Keratinocyte (primary cell): Measurements from ENCODE around the gene MLLT6. TPM values are rescaled to one million over a fixed set of nuclear protein-coding genes. Genes with fewer than 3 reads are reported as not detected.

ENCODE experiments used
- DNase-seq: peaks from one replicate; pipeline ENCODE4 v3.0.0-alpha.2; 2011; ENCODE audit warnings: low read depth, missing footprints, low spot score
- FAIRE-seq: peaks from 2 replicates; lab custom pipeline; 2011; peaks lifted over from hg19 to GRCh38; lab: Jason Lieb, UNC
- H2AFZ ChIP-seq: 2 replicates; pipeline ENCODE4 v1.6.0; 2012; ENCODE audit warnings: low read length, control low read depth, inconsistent platforms; ENCODE audit not compliant: control insufficient read depth
- H3K27ac ChIP-seq: 2 replicates; pipeline ENCODE4 v1.5.1; 2011; ENCODE audit warnings: low read length; ENCODE audit not compliant: control insufficient read depth, insufficient read depth
- H3K27me3 ChIP-seq: 3 replicates; pipeline ENCODE4 v1.6.0; 2011; ENCODE audit warnings: low read length; ENCODE audit not compliant: control insufficient read depth, insufficient read depth; ENCODE audit errors: extremely low read depth
- H3K36me3 ChIP-seq, 2 experiments: 2 replicates in 1 of 2; 3 replicates in 1 of 2; pipeline ENCODE4 v1.5.1; 2011; ENCODE audit warnings: low read length in 2 of 2, mild to moderate bottlenecking in 1 of 2; ENCODE audit not compliant: control insufficient read depth in 2 of 2, insufficient read depth in 2 of 2; ENCODE audit errors: extremely low read depth in 1 of 2
- H3K4me1 ChIP-seq: 3 replicates; pipeline ENCODE4 v1.5.1; 2011; ENCODE audit warnings: low read length; ENCODE audit not compliant: control insufficient read depth, insufficient read depth; ENCODE audit errors: extremely low read depth
- H3K4me2 ChIP-seq: 3 replicates; pipeline ENCODE4 v1.6.0; 2011; ENCODE audit warnings: low read depth, low read length; ENCODE audit not compliant: control insufficient read depth, insufficient read depth; ENCODE audit errors: extremely low read depth
- H3K4me3 ChIP-seq, 3 experiments: fragments of 200-600 bp in 1 of 3; sonication (generic) in 1 of 3; 2 replicates in 2 of 3; 3 replicates in 1 of 3; pipeline ENCODE4 v1.5.1; 2011 to 2016; ENCODE audit warnings: low read length in 3 of 3, mild to moderate bottlenecking in 3 of 3, control low read depth in 2 of 3, inconsistent platforms in 1 of 3, low read depth in 1 of 3, mixed read lengths in 1 of 3, mixed run types in 1 of 3, moderate library complexity in 1 of 3; ENCODE audit not compliant: control insufficient read depth in 2 of 3, insufficient read depth in 2 of 3; ENCODE audit errors: extremely low read depth in 1 of 3
- H3K79me2 ChIP-seq: 2 replicates; pipeline ENCODE4 v1.6.0; 2012; ENCODE audit warnings: low read length; ENCODE audit not compliant: control insufficient read depth, insufficient read depth
- H3K9ac ChIP-seq: 3 replicates; pipeline ENCODE4 v1.6.0; 2011; ENCODE audit warnings: low read length; ENCODE audit not compliant: control insufficient read depth, insufficient read depth; ENCODE audit errors: extremely low read depth
- H3K9me1 ChIP-seq: 3 replicates; pipeline ENCODE4 v1.6.0; 2011; ENCODE audit warnings: low read length; ENCODE audit not compliant: control insufficient read depth, insufficient read depth; ENCODE audit errors: extremely low read depth
- H3K9me3 ChIP-seq: 2 replicates; pipeline ENCODE4 v1.5.1; 2012; ENCODE audit warnings: low read depth, low read length; ENCODE audit not compliant: control insufficient read depth
- H4K20me1 ChIP-seq: 3 replicates; pipeline ENCODE4 v1.6.0; 2011; ENCODE audit warnings: low read length; ENCODE audit not compliant: control insufficient read depth, insufficient read depth; ENCODE audit errors: extremely low read depth
- CTCF ChIP-seq, 3 experiments: IDR thresholded peaks in 1 of 3; conservative IDR thresholded peaks in 1 of 3; optimal IDR thresholded peaks in 1 of 3; 2 replicates in 2 of 3; 3 replicates in 1 of 3; pipeline versions ENCODE3 to v1.5.1; 2011; ENCODE audit warnings: low read length in 3 of 3, mild to moderate bottlenecking in 3 of 3, moderate library complexity in 2 of 3, control low read depth in 1 of 3, inconsistent platforms in 1 of 3; ENCODE audit not compliant: insufficient read depth in 2 of 3; ENCODE audit errors: extremely low read depth in 1 of 3
- EZH2 ChIP-seq: IDR thresholded peaks from one replicate; pipeline ENCODE4 v1.6.1; 2012; ENCODE audit warnings: inconsistent platforms, mild to moderate bottlenecking, low read length, moderate library complexity
- dilution Hi-C: fragments of 300-500 bp; cut with MboI; formaldehyde crosslinking; loops from one replicate; pipeline ENCODE4 v1.7.0; 2020; ENCODE audit warnings: low sequenced_read_pairs; ENCODE audit not compliant: extremely low pct_ligation_motif_present
- polyA plus RNA-seq, 5 experiments: library from polyadenylated mRNA; depleted of rRNA in 3 of 5; stranded (reverse) in 3 of 5; stranded (forward) in 1 of 5; unstranded in 1 of 5; fragments of >200 nt; gene quantifications; 1 replicate in 1 of 5; 2 replicates in 3 of 5; 3 replicates in 1 of 5; pipeline versions ENCODE4 v1.2.1 to v1.2.3, GENCODE V29; 2011 to 2012; ENCODE audit warnings: missing spikeins in 2 of 5, low read depth in 1 of 5, low replicate concordance in 1 of 5

Gene MLLT6
- polyA plus RNA-seq, 1 donor (not counting 4 experiments of a cell fraction or from before 2014, with no cell fraction given): 17.4 TPM

- peaks cover 22% of the 10 kb centered on the region for H3K27me3 ChIP-seq
- DNase-seq (no peak), FAIRE-seq (no peak)
- H3K9me3 ChIP-seq: no peaks in the 10 kb centered on the region
- no peak overlapping the region for H2AFZ ChIP-seq
- H3K36me3 ChIP-seq: no peaks in the 10 kb centered on the region
- no peaks in the 10 kb centered on the region for H3K4me1 ChIP-seq
- H4K20me1 ChIP-seq: no peaks in the 10 kb centered on the region
- H3K9ac ChIP-seq: no peak overlapping the region
- H3K9me1 ChIP-seq: no peaks in the 10 kb centered on the region
- dilution Hi-C loops: no loop called here
- TF ChIP-seq CTCF (optimal IDR thresholded peaks at IDR 0.05 in 1 of 3, IDR thresholded peaks at IDR 0.05 in 1 of 3, conservative IDR thresholded peaks at IDR 0.05 in 1 of 3; ENCODE audit: extremely low read depth in 1 of 3, insufficient read depth in 2 of 3, low read length in 3 of 3): no peak
- TF ChIP-seq EZH2: no peak
- no peak overlapping the region for H3K4me2 ChIP-seq
- H3K4me3 ChIP-seq: no peak overlapping the region
- H3K27ac ChIP-seq: no peak overlapping the region
- no peaks in the 10 kb centered on the region for H3K79me2 ChIP-seq
Measured at GRCh38 chr17:38658741-38659345, 46.2 kb upstream of the MLLT6 start.

GRCh38 chr17:38659415-38659814, 45.7 kb upstream of the MLLT6 start:
- no peak for TF ChIP-seq CTCF (optimal IDR thresholded peaks at IDR 0.05 in 1 of 3, IDR thresholded peaks at IDR 0.05 in 1 of 3, conservative IDR thresholded peaks at IDR 0.05 in 1 of 3; ENCODE audit: extremely low read depth in 1 of 3, insufficient read depth in 2 of 3, low read length in 3 of 3)
- TF ChIP-seq EZH2: no peak
- Histone ChIP-seq H3K36me3 (no peaks in the 10 kb centered on the region), H3K27me3 (peaks cover 16% of the 10 kb centered on the region), H3K9ac (no peak overlapping the region), H3K9me3 (no peaks in the 10 kb centered on the region), H3K4me1 (no peaks in the 10 kb centered on the region), H3K9me1 (no peaks in the 10 kb centered on the region), H3K27ac (no peak overlapping the region), H4K20me1 (no peaks in the 10 kb centered on the region), H3K4me2 (no peak overlapping the region), H3K79me2 (no peaks in the 10 kb centered on the region), H2AFZ (no peak overlapping the region), H3K4me3 (no peak overlapping the region)
- FAIRE-seq (no peak), DNase-seq (no peak)
- dilution Hi-C loops: no loop called here
